Measurements from ENCODE around the gene HRAS. TPM values are rescaled to one million over a fixed set of nuclear protein-coding genes. Genes with fewer than 3 reads are reported as not detected.
A peak's percentile ranks its signal among the peaks of the same experiment; 100 is the strongest.

Gene HRAS
- total RNA-seq, 1 donor = 7.1 TPM

GRCh38 chr11:551131-551530 lies 15.8 kb upstream of the HRAS start:
- H3K9me3 ChIP-seq (ENCODE audit: low read depth, low read length) = no peaks in the 10 kb centered on the region
- H3K4me3 ChIP-seq (ENCODE audit: low read length) = no peak overlapping the region
- H3K4me1 ChIP-seq (ENCODE audit: insufficient read depth, low read length) = peaks cover 7% of the 10 kb centered on the region
- H3K27me3 ChIP-seq (ENCODE audit: insufficient read depth, low read length) = no peaks in the 10 kb centered on the region

- Histone ChIP-seq H3K4me3 (ENCODE audit: low read length) (no peak overlapping the region), H3K4me1 (ENCODE audit: insufficient read depth, low read length) (peaks cover 7% of the 10 kb centered on the region), H3K9me3 (ENCODE audit: low read depth, low read length) (no peaks in the 10 kb centered on the region), H3K27me3 (ENCODE audit: insufficient read depth, low read length) (no peaks in the 10 kb centered on the region)
Measured at GRCh38 chr11:550746-551085, 15.3 kb upstream of the HRAS start.

GRCh38 chr11:550021-550745 lies 14.8 kb upstream of the HRAS start:
- H3K27me3 ChIP-seq (ENCODE audit: insufficient read depth, low read length) = no peaks in the 10 kb centered on the region
- peaks cover 7% of the 10 kb centered on the region for H3K4me1 ChIP-seq (ENCODE audit: insufficient read depth, low read length)

GRCh38 chr11:548700-549603 lies 13.6 kb upstream of the HRAS start:
- Histone ChIP-seq H3K27me3 (ENCODE audit: insufficient read depth, low read length) (no peaks in the 10 kb centered on the region), H3K4me3 (ENCODE audit: low read length) (no peak overlapping the region), H3K4me1 (ENCODE audit: insufficient read depth, low read length) (no peaks in the 10 kb centered on the region), H3K9me3 (ENCODE audit: low read depth, low read length) (no peaks in the 10 kb centered on the region)

More at GRCh38 chr11:550021-550745, 14.8 kb upstream of the HRAS start:
- no peak overlapping the region for H3K4me3 ChIP-seq (ENCODE audit: low read length)
- H3K9me3 ChIP-seq (ENCODE audit: low read depth, low read length) = no peaks in the 10 kb centered on the region

- H3K9me3 ChIP-seq (ENCODE audit: low read depth, low read length) = no peaks in the 10 kb centered on the region
- no peaks in the 10 kb centered on the region for H3K27me3 ChIP-seq (ENCODE audit: insufficient read depth, low read length)
- no peak overlapping the region for H3K4me3 ChIP-seq (ENCODE audit: low read length)
- H3K4me1 ChIP-seq (ENCODE audit: insufficient read depth, low read length) = no peaks in the 10 kb centered on the region
Measured at GRCh38 chr11:545171-545570, 9.8 kb upstream of the HRAS start.

GRCh38 chr11:544817-545166 lies 9.4 kb upstream of the HRAS start:
- H3K4me1 ChIP-seq (ENCODE audit: insufficient read depth, low read length) = no peaks in the 10 kb centered on the region
- H3K27me3 ChIP-seq (ENCODE audit: insufficient read depth, low read length) = no peaks in the 10 kb centered on the region
- no peak overlapping the region for H3K4me3 ChIP-seq (ENCODE audit: low read length)
- H3K9me3 ChIP-seq (ENCODE audit: low read depth, low read length) = no peaks in the 10 kb centered on the region

GRCh38 chr11:541433-541885 lies 6.1 kb upstream of the HRAS start:
- Histone ChIP-seq H3K9me3 (ENCODE audit: low read depth, low read length) (no peaks in the 10 kb centered on the region), H3K4me3 (ENCODE audit: low read length) (no peak overlapping the region), H3K4me1 (ENCODE audit: insufficient read depth, low read length) (peaks cover 20% of the 10 kb centered on the region), H3K27me3 (ENCODE audit: insufficient read depth, low read length) (no peaks in the 10 kb centered on the region)

- H3K27me3 ChIP-seq (ENCODE audit: insufficient read depth, low read length) = no peaks in the 10 kb centered on the region
- H3K4me3 ChIP-seq (ENCODE audit: low read length) = no peak overlapping the region
Measured at GRCh38 chr11:540583-541432, 5.4 kb upstream of the HRAS start.

GRCh38 chr11:539971-540481 lies 4.7 kb upstream of the HRAS start:
- no peaks in the 10 kb centered on the region for H3K27me3 ChIP-seq (ENCODE audit: insufficient read depth, low read length)
- H3K9me3 ChIP-seq (ENCODE audit: low read depth, low read length) = no peaks in the 10 kb centered on the region
- no peak overlapping the region for H3K4me3 ChIP-seq (ENCODE audit: low read length)
- H3K4me1 ChIP-seq (ENCODE audit: insufficient read depth, low read length) = peaks cover 28% of the 10 kb centered on the region

More at GRCh38 chr11:540583-541432, 5.4 kb upstream of the HRAS start:
- H3K9me3 ChIP-seq (ENCODE audit: low read depth, low read length) = no peaks in the 10 kb centered on the region
- peaks cover 27% of the 10 kb centered on the region for H3K4me1 ChIP-seq (ENCODE audit: insufficient read depth, low read length)

GRCh38 chr11:538431-539051 lies 3.2 kb upstream of the HRAS start:
- Histone ChIP-seq H3K4me3 (ENCODE audit: low read length) (no peak overlapping the region), H3K27me3 (ENCODE audit: insufficient read depth, low read length) (no peaks in the 10 kb centered on the region), H3K9me3 (ENCODE audit: low read depth, low read length) (no peaks in the 10 kb centered on the region), H3K4me1 (ENCODE audit: insufficient read depth, low read length) (peaks cover 41% of the 10 kb centered on the region)

- Histone ChIP-seq H3K4me1 (ENCODE audit: insufficient read depth, low read length) (peaks cover 42% of the 10 kb centered on the region), H3K9me3 (ENCODE audit: low read depth, low read length) (no peaks in the 10 kb centered on the region), H3K4me3 (ENCODE audit: low read length) (peak overlapping the region; percentile 57), H3K27me3 (ENCODE audit: insufficient read depth, low read length) (no peaks in the 10 kb centered on the region)
Measured at GRCh38 chr11:537622-538430, 2.5 kb upstream of the HRAS start.

- Histone ChIP-seq H3K27me3 (ENCODE audit: insufficient read depth, low read length) (no peaks in the 10 kb centered on the region), H3K4me1 (ENCODE audit: insufficient read depth, low read length) (peaks cover 42% of the 10 kb centered on the region), H3K9me3 (ENCODE audit: low read depth, low read length) (no peaks in the 10 kb centered on the region), H3K4me3 (ENCODE audit: low read length) (peak within 1 kb of the TSS; percentile 57)
Measured at GRCh38 chr11:536841-537621, 1.7 kb upstream of the HRAS start, which contains the start of gene LRRC56. TSS of gene LRRC56 (plus strand) at chr11:537527. CDS start at chr11:540685, 3,158 bp downstream.

GRCh38 chr11:535210-535518 lies 212 bp downstream of the HRAS start:
- H3K27me3 ChIP-seq (ENCODE audit: insufficient read depth, low read length) = no peaks in the 10 kb centered on the region
- H3K4me1 ChIP-seq (ENCODE audit: insufficient read depth, low read length) = peaks cover 42% of the 10 kb centered on the region
- H3K4me3 ChIP-seq (ENCODE audit: low read length) = peak overlapping the region; percentile 52
- no peaks in the 10 kb centered on the region for H3K9me3 ChIP-seq (ENCODE audit: low read depth, low read length)
